ENCODE results near the gene GPR143. TPM values are rescaled to one million over a fixed set of nuclear protein-coding genes. Genes with fewer than 3 reads are reported as not detected.

GPR143 gene
- total and polyA plus RNA-seq, 10 of the 15 experiments (the other 5 are each of a cell fraction or from before 2014, with no cell fraction given): 0.05 to 0.31 (median 0.15) TPM; not detected in 5

DNA sequence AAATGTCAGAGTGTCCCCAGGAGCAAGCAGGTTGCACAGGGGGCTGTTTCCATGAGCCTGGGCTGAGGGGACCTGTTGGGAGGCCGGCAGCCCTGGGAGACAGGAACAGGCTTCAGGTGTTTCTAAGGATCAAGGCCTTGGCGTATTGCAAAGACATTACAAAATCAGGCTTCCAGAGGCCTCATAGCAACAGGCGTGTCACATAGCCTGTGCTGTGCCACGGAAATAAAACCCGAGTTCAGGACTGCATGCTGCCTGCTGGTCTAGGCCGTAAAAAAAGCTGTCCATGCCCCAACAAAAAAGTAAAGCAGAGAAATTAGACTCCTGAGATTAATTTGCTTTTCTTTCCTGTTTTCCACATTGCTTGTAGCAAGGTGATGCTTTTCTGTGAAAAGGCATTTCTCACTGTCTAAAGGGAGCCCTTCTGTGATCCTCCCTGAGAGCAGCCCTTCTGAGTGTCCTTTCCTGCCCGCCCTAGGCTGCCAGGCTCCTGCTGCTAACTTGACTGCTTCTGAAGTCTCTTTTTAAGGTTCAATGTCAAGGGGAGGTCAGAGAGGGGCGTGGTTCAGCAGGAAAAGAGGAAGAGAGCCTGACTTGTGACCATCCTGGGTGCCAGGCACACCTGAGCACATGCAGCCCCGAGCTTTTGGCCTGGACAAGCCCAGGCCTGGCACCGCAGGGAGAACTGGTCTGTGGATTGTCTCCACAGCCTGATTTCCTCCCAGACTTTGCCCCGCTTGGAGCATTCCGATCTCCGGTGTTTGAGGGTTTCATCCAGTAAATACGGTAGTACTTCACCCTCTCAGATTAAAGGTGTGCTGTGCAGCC is 41.9 kb upstream of the GPR143 start:
- FAIRE-seq (no peak), ATAC-seq (no peak), DNase-seq (ENCODE audit: low read depth, low spot score) (no peak)
- no peaks in the 10 kb centered on the region for H3K36me3 ChIP-seq (ENCODE audit: control insufficient read depth in 2 of 2, insufficient read depth in 2 of 2, low read length in 1 of 2)
- no peaks in the 10 kb centered on the region for H3K27me3 ChIP-seq (replicated peaks in 1 of 2; ENCODE audit: control insufficient read depth in 2 of 2, insufficient read depth in 2 of 2, low read length in 1 of 2)
- no peaks in the 10 kb centered on the region for H3K79me2 ChIP-seq (ENCODE audit: control insufficient read depth, insufficient read depth, low read length)
- in situ Hi-C loops (cut with MboI) (no loop called here), intact Hi-C loops (cut with micrococcal nuclease; ENCODE audit: unreplicated experiment) (no loop called here)
- SMC1A ChIA-PET (ENCODE audit: uncharacterized antibody, unreplicated experiment): no interaction called here
- 47% methylated on average over 14 of the region's 14 CpGs for WGBS (ENCODE audit: insufficient coverage, insufficient replicate concordance, low lambda C conversion rate, missing lambda C conversion rate)
- POLR2A ChIA-PET: no interaction called here
- no peaks in the 10 kb centered on the region for H3K4me1 ChIP-seq (ENCODE audit: control insufficient read depth, insufficient read depth, low read length)
- H3K27ac ChIP-seq (ENCODE audit: control insufficient read depth, insufficient read depth): no peak overlapping the region
- H2AFZ ChIP-seq (ENCODE audit: control insufficient read depth, low read depth, low read length): no peak overlapping the region
- TF ChIP-seq PAX5 (IDR thresholded peaks at IDR 0.05; ENCODE audit: borderline replicate concordance, low read depth, low read length) (no peak), RFX5 (IDR thresholded peaks at IDR 0.05; ENCODE audit: low read depth, low read length) (0 out of 2 replicates have a peak, but pooled peaks have one; percentile 34)
- RAD21 ChIA-PET (ENCODE audit: unreplicated experiment): no interaction called here
- no peaks in the 10 kb centered on the region for H3K9me3 ChIP-seq (replicated peaks; ENCODE audit: control insufficient read depth, insufficient read depth, low read length)
- no peak overlapping the region for H3K4me2 ChIP-seq (ENCODE audit: control insufficient read depth, insufficient read depth)
- H3K4me3 ChIP-seq: no peak overlapping the region
- BruUV-seq (replicated peaks): no TSS peak
- no peak overlapping the region for H3K9ac ChIP-seq (ENCODE audit: control insufficient read depth, insufficient read depth, low read length)
- H4K20me1 ChIP-seq (ENCODE audit: control insufficient read depth, insufficient read depth): no peaks in the 10 kb centered on the region
- CTCF ChIA-PET: no interaction called here

DNA sequence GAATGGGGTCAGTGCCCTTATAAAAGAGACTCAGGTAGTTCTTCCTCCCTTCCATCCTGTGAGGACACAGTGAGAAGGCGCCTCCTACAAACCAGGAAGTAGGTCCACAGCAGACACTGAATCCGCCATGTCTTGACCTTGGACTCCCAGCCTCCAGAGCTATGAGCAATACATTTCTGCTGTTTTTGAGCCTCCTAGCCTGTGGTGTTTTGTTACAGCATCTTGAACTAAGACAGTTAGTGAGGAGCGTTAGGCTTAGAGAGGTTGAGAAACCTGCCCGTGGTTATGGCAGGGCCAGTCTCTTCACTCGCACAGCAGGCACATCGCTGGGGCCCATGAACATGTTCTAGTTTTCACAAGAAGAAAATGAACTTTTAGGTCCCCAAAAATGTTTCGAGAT is 40.3 kb upstream of the GPR143 start:
- H3K27ac ChIP-seq (ENCODE audit: control insufficient read depth, insufficient read depth): no peak overlapping the region
- no peak overlapping the region for H3K4me3 ChIP-seq
- no peak overlapping the region for H2AFZ ChIP-seq (ENCODE audit: control insufficient read depth, low read depth, low read length)
- H3K9me3 ChIP-seq (replicated peaks; ENCODE audit: control insufficient read depth, insufficient read depth, low read length): no peaks in the 10 kb centered on the region
- H3K4me2 ChIP-seq (ENCODE audit: control insufficient read depth, insufficient read depth): no peak overlapping the region
- in situ Hi-C loops (cut with MboI): no loop called here
- no peaks in the 10 kb centered on the region for H3K27me3 ChIP-seq (replicated peaks in 1 of 2; ENCODE audit: control insufficient read depth in 2 of 2, insufficient read depth in 2 of 2, low read length in 1 of 2)
- no peaks in the 10 kb centered on the region for H3K4me1 ChIP-seq (ENCODE audit: control insufficient read depth, insufficient read depth, low read length)
- no peaks in the 10 kb centered on the region for H3K79me2 ChIP-seq (ENCODE audit: control insufficient read depth, insufficient read depth, low read length)
- BruUV-seq (replicated peaks): no TSS peak
- ChIA-PET SMC1A (ENCODE audit: uncharacterized antibody, unreplicated experiment) (no interaction called here), POLR2A (no interaction called here), CTCF (no interaction called here), RAD21 (ENCODE audit: unreplicated experiment) (no interaction called here)
- DNase-seq (ENCODE audit: low read depth, low spot score) (no peak), ATAC-seq (no peak), FAIRE-seq (no peak)
- no peak overlapping the region for H3K9ac ChIP-seq (ENCODE audit: control insufficient read depth, insufficient read depth, low read length)
- WGBS (ENCODE audit: insufficient coverage, insufficient replicate concordance, low lambda C conversion rate, missing lambda C conversion rate): 26% methylated on average over 7 of the region's 7 CpGs
- no peaks in the 10 kb centered on the region for H3K36me3 ChIP-seq (ENCODE audit: control insufficient read depth in 2 of 2, insufficient read depth in 2 of 2, low read length in 1 of 2)
- TF ChIP-seq HCFC1 (IDR thresholded peaks at IDR 0.05; ENCODE audit: low read length) (no peak), CHD2 (IDR thresholded peaks at IDR 0.05; ENCODE audit: borderline replicate concordance, low read depth, low read length) (no peak), SMAD5 (IDR thresholded peaks at IDR 0.05; ENCODE audit: low read depth) (no peak), ZZZ3 (IDR thresholded peaks at IDR 0.05; ENCODE audit: control insufficient read depth, insufficient read length, low read depth) (no peak), EGR1 (IDR thresholded peaks at IDR 0.05; ENCODE audit: borderline replicate concordance in 1 of 2, low read depth in 2 of 2, low read length in 2 of 2) (no peak), PML (IDR thresholded peaks at IDR 0.05; ENCODE audit: low read length) (no peak), TCF7 (IDR thresholded peaks at IDR 0.05; ENCODE audit: borderline replicate concordance) (no peak), TCF12 (IDR thresholded peaks at IDR 0.05; ENCODE audit: low read depth, low read length) (no peak), GATAD2B (conservative IDR thresholded peaks at IDR 0.05; ENCODE audit: low read depth) (no peak), ZNF207 (IDR thresholded peaks at IDR 0.05; ENCODE audit: borderline replicate concordance) (no peak)
- TF ChIP-seq, protein P1, sequence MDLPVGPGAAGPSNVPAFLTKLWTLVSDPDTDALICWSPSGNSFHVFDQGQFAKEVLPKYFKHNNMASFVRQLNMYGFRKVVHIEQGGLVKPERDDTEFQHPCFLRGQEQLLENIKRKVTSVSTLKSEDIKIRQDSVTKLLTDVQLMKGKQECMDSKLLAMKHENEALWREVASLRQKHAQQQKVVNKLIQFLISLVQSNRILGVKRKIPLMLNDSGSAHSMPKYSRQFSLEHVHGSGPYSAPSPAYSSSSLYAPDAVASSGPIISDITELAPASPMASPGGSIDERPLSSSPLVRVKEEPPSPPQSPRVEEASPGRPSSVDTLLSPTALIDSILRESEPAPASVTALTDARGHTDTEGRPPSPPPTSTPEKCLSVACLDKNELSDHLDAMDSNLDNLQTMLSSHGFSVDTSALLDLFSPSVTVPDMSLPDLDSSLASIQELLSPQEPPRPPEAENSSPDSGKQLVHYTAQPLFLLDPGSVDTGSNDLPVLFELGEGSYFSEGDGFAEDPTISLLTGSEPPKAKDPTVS (IDR thresholded peaks at IDR 0.05; ENCODE audit: low read depth, low read length): no peak
- intact Hi-C loops (cut with micrococcal nuclease; ENCODE audit: unreplicated experiment): no loop called here
- no peaks in the 10 kb centered on the region for H4K20me1 ChIP-seq (ENCODE audit: control insufficient read depth, insufficient read depth)

Data from GM12878 (cell line).